ENCODE results near the gene FUZ.
A peak's percentile ranks its signal among the peaks of the same experiment; 100 is the strongest.

FUZ gene

GRCh38 chr19:49766007-49766929, 46.8 kb downstream of the FUZ start:
- H3K4me1 ChIP-seq (ENCODE audit: control insufficient read depth, insufficient read depth, low read length) = peaks cover 20% of the 10 kb centered on the region
- POLR2A ChIA-PET = interaction anchor here (0.5 to 2.1 kb wide), 35 partner anchors 10 to 787 kb away, joined by 3 to 15 read pairs (median 4); partner anchors contain the start of genes ADM5, AKT1S1, BCL2L12 and FUZ
- H3K4me3 ChIP-seq (ENCODE audit: low read depth, low read length) = peak overlapping the region; percentile 98
- CTCF ChIA-PET = interaction anchor here (0.5 to 1.5 kb wide), 5 partner anchors 10 to 226 kb away, joined by 3 to 9 read pairs (median 4); no protein-coding TSS in a partner anchor
- no peaks in the 10 kb centered on the region; a peak in 1 of 3 replicates for H3K36me3 ChIP-seq (ENCODE audit: control insufficient read depth in 2 of 2, insufficient read depth in 1 of 2, low read length in 2 of 2)
- peak overlapping the region; percentile 88 for H3K27ac ChIP-seq (ENCODE audit: extremely low read depth, low read depth, low read length)
- H3K9me3 ChIP-seq (ENCODE audit: control insufficient read depth, insufficient read depth, low read depth, low read length) = no peaks in the 10 kb centered on the region
- TF ChIP-seq INSM2 (tag by site-specific recombination; IDR thresholded peaks at IDR 0.05) (peak; percentile 46; the same call in 1 of the 2 replicates), IKZF3 (tag by site-specific recombination; IDR thresholded peaks at IDR 0.05) (peak; percentile 52; the same call in 1 of the 2 replicates), ZNF830 (tag by site-specific recombination; IDR thresholded peaks at IDR 0.05; ENCODE audit: low read depth) (no peak), GFI1B (tag by site-specific recombination; IDR thresholded peaks at IDR 0.05) (0 out of 2 replicates have a peak, but pooled peaks have one; percentile 25), ZNF10 (tag by site-specific recombination; IDR thresholded peaks at IDR 0.05) (peak; percentile 64), ZSCAN30 (tag by site-specific recombination; IDR thresholded peaks at IDR 0.05) (peak; percentile 42), SP2 (tag by site-specific recombination; IDR thresholded peaks at IDR 0.05) (peak; percentile 98), ZNF341 (tag by site-specific recombination; IDR thresholded peaks at IDR 0.05; ENCODE audit: low read depth) (peak; percentile 85), ZNF580 (tag by site-specific recombination; IDR thresholded peaks at IDR 0.05) (peak; percentile 11; the same call in 1 of the 2 replicates), ZNF660 (tag by site-specific recombination; IDR thresholded peaks at IDR 0.05) (0 out of 2 replicates have a peak, but pooled peaks have one; percentile 20), REST (tag by site-specific recombination; IDR thresholded peaks at IDR 0.05) (no peak), SP7 (tag by site-specific recombination; IDR thresholded peaks at IDR 0.05) (peak; percentile 43; the same call in 1 of the 2 replicates), TRIM28 (IDR thresholded peaks at IDR 0.05; ENCODE audit: borderline replicate concordance, low read length) (peak; percentile 68; the same call in 1 of the 2 replicates), PRDM10 (tag by site-specific recombination; IDR thresholded peaks at IDR 0.05) (peak; percentile 13; the same call in 1 of the 2 replicates), ZNF449 (tag by site-specific recombination; IDR thresholded peaks at IDR 0.05) (peak; percentile 89), ZNF174 (tag by site-specific recombination; IDR thresholded peaks at IDR 0.05) (no peak), ELK4 (IDR thresholded peaks at IDR 0.05; ENCODE audit: borderline replicate concordance, low read depth, low read length) (peak; percentile 46; the same call in 1 of the 2 replicates), KLF1 (tag by site-specific recombination; IDR thresholded peaks at IDR 0.05) (peak; percentile 82), ZNF555 (tag by site-specific recombination; conservative IDR thresholded peaks at IDR 0.05) (no peak), ZFP69B (tag by site-specific recombination; IDR thresholded peaks at IDR 0.05) (no peak)

Data from HEK293 (cell line).